GM04503 (cell line): Measurements from ENCODE around the gene CELA2B.
"Not testable (repeated sequence)": the region's sequence is repeated elsewhere in the genome, so short reads cannot be mapped to it uniquely, and the experiment has no call there.

ENCODE experiments used
- DNase-seq: peaks from one replicate; pipeline ENCODE4 v3.0.0-alpha.2; 2012; ENCODE audit warnings: low read depth

Gene CELA2B

GRCh38 chr1:15445390-15446122 is 30.3 kb upstream of the CELA2B start:
- no peak for DNase-seq

GRCh38 chr1:15446212-15446611 is 29.7 kb upstream of the CELA2B start:
- no peak for DNase-seq

- DNase-seq: no peak
Measured at GRCh38 chr1:15448877-15449462, 26.9 kb upstream of the CELA2B start.

GRCh38 chr1:15449567-15449966 is 26.3 kb upstream of the CELA2B start:
- DNase-seq: no peak

GRCh38 chr1:15451014-15451722 is 24.7 kb upstream of the CELA2B start:
- DNase-seq: no peak

GRCh38 chr1:15452216-15452615 is 23.7 kb upstream of the CELA2B start:
- no peak for DNase-seq

- DNase-seq: no peak
Measured at GRCh38 chr1:15452866-15453571, 22.9 kb upstream of the CELA2B start.

DNA sequence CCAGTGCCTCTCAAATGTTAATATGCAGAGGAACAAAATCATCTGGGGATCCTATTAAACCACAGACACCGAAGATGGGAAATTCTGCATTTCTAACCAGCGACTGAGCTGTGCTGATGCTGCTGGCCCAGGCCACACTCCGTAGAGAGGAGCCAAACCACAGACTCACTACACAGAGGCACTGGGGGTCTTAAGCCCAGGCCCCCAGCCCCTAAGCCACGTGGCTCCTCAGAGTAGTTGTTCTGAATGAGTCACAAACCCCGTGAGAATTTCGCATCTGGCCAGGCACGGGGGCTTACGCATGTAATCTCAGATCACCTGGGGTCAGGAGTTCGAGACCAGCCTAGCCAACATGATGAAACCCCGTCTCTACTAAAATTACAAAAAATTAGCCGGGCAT is 22.2 kb upstream of the CELA2B start:
- DNase-seq: no peak

DNA sequence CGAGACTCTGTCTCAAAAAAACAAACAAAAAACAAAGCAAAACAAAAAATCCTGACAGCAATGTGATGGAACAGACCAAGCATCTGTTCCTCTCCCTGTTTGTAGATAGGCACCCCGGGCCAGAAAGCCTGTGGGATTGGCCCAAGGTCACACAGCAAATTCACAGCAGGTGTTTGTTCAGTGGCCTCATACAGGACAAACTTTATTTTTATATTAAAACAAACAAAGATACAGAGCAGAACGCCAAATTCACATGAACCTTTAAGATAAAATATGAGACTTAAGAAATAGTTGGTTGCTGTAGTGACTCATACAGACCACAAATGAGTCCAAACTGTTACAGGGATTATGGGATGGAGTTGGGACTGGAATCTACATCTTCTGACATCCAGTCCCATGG is 21.6 kb upstream of the CELA2B start:
- peak; percentile 39 for DNase-seq

GRCh38 chr1:15455522-15455921 is 20.4 kb upstream of the CELA2B start:
- DNase-seq: no peak

DNA sequence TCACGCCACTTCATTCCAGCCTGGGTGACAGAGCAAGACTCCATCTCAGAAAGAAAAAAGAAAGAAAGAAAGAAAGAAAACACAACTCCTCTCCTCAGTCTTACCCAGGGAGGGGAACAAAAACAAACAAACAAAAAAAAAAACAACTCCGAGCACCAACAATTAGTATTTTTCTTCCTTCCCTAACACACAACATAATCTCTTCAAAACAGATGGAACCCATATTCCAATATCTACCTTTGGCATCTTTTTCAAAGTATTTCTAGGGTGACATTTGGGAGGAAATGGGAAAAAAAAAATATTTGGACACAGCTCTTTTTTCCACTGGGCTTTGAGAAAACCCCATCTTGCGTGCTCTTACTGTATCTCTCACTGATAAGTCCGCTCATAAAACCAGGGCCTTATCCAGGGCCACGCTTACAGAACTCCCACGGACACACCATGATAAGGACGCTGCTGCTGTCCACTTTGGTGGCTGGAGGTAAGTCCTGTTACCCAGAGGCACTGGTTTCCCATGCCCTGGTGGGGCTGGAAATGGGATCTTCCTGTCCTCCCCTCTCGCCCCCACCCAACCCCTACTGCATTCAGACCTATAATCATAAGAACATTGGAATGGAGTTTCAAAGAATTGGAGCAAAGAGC is 19.5 kb upstream of the CELA2B start, which contains the start of gene CELA2A:
Gene CELA2A, plus strand, starts transcription at position 420 of the 642 bp plus-strand sequence. Its CDS starts 22 bp downstream, at position 442.
- DNase-seq: no peak

- DNase-seq: no peak
Measured at GRCh38 chr1:15457585-15457984, 18.3 kb upstream of the CELA2B start.

DNA sequence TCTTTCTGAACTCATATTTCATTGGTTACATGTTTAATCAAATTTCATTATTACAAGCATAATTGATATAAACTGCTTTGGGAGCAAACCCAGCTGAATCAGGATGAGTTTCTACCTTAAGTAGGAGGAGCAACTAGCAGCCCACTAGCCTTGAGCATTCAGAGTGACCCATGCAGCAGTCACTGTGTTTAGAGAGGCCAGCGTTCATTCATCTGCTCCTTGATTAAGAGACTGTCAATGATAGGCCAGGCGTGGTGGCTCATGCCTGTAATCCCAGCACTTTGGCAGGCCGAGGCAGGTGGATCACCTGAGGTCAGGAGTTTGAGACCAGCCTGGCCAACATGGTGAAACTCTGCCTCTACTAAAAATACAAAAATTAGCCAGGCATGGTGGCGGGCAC is 17.5 kb upstream of the CELA2B start:
- DNase-seq: not testable (repeated sequence)

DNA sequence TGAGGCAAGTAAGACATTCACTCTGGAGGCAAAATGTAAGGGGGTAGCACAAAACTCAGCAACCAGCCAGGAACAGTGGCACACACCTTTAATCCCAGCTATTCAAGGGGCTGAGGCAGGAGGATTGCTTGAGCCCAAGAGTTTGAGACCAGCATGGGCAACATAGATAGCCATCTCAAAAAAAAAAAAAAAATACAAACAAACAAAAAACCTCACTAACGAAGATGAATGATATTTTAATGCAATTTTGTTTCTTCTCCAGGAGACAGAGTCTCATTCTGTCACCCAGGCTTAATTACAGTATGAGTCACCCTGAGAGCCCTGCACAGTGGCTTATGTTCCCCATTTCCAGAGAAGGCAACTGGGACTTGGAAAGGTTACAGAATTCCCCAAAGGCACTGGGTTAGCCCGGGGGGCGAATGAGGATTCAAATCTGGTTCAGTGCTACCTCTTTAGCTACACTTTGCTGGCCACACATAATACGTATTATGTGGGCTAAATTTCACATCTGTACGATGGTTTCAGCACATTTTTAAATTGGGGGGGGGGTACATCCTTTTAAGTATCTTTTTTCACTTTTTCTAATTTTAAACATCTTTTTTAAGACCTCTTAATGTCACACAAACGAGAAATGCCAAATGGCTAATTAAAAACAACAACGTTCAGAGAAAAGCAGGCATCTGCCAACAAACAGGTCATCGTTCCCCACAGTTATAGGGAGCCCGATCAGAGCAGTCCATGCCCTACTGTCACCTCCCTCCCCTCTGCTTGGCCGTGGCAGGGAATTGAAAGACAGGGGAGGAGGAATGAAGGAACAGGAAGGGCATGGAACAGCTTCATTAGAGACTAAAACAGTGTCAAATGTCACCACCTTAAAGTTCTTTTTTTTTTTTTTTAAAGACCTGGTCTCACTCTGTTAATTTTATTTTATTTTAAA is 15.9 kb upstream of the CELA2B start:
- no peak for DNase-seq

DNA sequence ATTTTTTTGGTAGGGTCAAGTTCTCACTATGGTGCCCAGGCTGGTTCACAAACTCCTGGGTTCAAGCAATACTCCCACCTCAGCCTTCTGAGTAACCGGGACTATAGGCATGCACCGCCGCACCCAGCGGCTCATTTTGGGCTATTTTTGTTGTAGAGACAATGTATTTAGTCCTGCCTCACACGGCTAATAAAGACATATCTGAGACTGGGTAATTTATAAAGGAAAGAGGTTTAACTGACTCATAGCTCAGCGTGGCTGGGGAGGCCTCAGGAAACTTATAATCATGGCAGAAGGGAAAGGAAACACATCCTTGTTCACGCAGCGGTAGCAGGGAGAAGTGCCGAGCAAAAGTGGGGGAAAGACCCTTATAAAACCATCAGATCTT is 15.2 kb upstream of the CELA2B start:
- DNase-seq: no peak

DNA sequence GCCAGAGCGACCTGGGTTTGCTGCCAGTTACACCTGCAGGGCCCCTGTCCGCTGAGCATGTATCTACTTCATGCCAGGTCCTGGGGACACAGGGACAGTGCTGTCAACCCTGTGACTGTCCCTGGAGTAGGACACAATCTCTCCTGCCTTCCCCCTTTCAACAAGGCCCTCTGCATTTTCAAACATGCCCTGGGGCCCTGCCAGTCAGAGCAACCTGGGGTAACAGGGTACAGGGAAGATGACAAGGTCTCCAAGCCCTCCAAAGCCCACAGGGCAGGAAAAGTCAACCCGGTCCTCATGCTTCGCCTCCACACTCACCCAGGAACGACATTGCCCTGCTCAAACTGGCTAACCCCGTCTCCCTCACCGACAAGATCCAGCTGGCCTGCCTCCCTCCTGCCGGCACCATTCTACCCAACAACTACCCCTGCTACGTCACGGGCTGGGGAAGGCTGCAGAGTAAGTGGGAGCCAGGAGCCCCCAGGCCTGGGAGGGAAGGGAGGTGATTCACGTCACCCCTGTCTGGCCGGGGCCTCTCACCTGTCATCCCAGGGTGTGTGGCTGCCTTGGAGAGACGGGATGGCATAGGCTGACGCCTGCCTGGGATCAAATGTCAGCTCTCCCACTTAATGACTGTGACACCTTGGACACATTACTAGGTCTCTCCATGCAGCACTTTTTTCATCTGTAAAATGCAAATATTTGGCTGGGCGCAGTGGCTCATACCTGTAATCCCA is 12.7 kb upstream of the CELA2B start:
- DNase-seq: not testable (repeated sequence)

- DNase-seq: not testable (repeated sequence)
Measured at GRCh38 chr1:15463926-15464322, 12.0 kb upstream of the CELA2B start.

GRCh38 chr1:15465674-15466073 is 10.2 kb upstream of the CELA2B start:
- no peak for DNase-seq

DNA sequence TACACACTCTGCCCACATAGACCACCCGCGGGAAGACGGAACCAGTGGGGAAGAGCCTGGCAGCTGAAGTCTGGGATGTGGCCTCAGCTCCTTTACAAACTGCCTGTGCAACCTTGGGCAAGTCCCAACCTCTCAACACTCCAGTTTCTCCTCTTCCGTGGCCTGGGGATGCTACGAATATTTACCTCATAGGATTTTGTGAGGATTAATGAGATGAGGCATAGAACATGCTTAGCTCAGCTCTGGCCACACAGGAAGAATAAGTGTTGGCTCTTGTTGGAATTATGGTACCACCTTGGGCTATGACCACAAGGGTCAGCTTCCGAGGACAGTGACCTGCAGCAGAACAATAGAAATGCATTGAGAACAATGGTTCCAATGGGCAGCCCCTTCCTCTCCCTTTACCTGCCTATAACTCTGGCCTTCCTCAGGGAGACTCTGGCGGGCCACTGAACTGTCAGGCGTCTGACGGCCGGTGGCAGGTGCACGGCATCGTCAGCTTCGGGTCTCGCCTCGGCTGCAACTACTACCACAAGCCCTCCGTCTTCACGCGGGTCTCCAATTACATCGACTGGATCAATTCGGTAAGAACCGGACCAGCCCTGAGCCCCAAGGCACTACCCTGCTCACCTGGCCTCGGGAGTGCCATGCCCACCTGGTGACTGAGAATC is 8.8 kb upstream of the CELA2B start:
- DNase-seq: not testable (repeated sequence)

DNA sequence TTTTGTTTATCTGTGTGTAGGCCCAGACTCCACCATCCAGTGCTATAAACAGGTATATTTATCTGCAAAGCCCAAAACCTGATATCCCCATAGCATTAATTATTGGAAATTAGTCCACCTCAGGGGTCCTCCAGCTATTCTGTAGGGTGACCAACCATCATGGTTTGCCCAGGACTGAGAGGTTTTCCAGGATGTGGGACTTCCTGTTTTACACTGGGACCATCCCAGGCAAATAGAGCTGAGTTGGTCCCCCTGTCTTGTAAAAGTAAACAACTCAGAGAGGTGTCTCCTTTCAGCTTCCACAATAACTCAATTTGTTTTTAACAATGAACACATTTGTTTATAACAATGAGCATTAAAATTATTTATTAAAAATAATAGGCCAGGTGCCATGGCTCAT is 7.8 kb upstream of the CELA2B start:
- DNase-seq: no peak
